ENCODE measurements around the gene FKBP8. TPM values are rescaled to one million over a fixed set of nuclear protein-coding genes. Genes with fewer than 3 reads are reported as not detected.

FKBP8 gene
- polyA plus RNA-seq, 3 donors from 2014 or later, result 85.7 to 137 (median 94.5) TPM

- Mint-ChIP-seq H3K4me3 (no peak overlapping the region), H3K9me3 (no peaks in the 10 kb centered on the region)
Measured at GRCh38 chr19:18576383-18576782, 33.0 kb upstream of the FKBP8 start.

DNA sequence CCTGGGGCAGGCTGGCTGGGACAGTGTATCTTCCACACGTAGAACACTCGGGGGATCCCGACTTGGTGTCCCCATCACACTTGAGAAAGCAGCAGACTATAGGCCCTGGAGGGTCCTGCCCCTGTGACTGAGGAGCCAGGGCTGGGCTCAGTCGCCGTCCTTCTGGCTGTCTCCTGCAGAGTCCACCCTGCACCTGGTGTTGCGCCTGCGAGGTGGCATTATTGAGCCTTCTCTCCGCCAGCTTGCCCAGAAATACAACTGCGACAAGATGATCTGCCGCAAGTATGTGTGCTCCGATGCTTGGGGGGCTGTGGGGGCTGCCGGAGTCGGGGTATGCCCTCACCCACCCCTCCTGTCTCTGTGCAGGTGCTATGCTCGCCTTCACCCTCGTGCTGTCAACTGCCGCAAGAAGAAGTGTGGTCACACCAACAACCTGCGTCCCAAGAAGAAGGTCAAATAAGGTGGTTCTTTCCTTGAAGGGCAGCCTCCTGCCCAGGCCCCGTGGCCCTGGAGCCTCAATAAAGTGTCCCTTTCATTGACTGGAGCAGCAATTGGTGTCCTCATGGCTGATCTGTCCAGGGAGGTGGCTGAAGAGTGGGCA is 31.4 kb upstream of the FKBP8 start:
- Mint-ChIP-seq H3K36me3 (peaks cover 3 to 27% (median 5%) of the 10 kb centered on the region in 3 donors), H3K9me3 (no peaks in the 10 kb centered on the region), H3K4me3 (peak overlapping the region in 2 of 5 donors; percentile 8 to 15), H3K4me1 (peaks cover 24 to 28% of the 10 kb centered on the region in 2 donors), H3K27me3 (ENCODE audit: low read depth in 3 of 3) (peaks cover 8 to 17% (median 16%) of the 10 kb centered on the region in 3 donors), H3K27ac (peak overlapping the region in 4 of 6 donors; percentile 19 to 69 (median 42))
- no peak for DNase-seq

More at GRCh38 chr19:18576383-18576782, 33.0 kb upstream of the FKBP8 start:
- peaks cover 5 to 14% (median 11%) of the 10 kb centered on the region in 3 donors for H3K27me3 Mint-ChIP-seq (ENCODE audit: low read depth in 3 of 3)
- H3K4me1 Mint-ChIP-seq, result peaks cover 21 to 26% of the 10 kb centered on the region in 2 donors
- DNase-seq, result no peak
- no peak overlapping the region for H3K27ac Mint-ChIP-seq
- H3K36me3 Mint-ChIP-seq, result peaks cover 3 to 25% (median 5%) of the 10 kb centered on the region in 3 donors

- peaks cover 24 to 28% of the 10 kb centered on the region in 2 donors for H3K4me1 Mint-ChIP-seq
- H3K4me3 Mint-ChIP-seq, result peak within 1 kb of the TSS; percentile 86 to 95 (median 93)
- H3K36me3 Mint-ChIP-seq, result peaks cover 3 to 25% (median 14%) of the 10 kb centered on the region in 3 donors
- H3K27me3 Mint-ChIP-seq (ENCODE audit: low read depth in 3 of 3), result peaks cover 6 to 17% (median 16%) of the 10 kb centered on the region in 3 donors
- DNase-seq, result peak; percentile 99 to 100 (median 99)
- H3K27ac Mint-ChIP-seq, result peak within 1 kb of the TSS; percentile 91 to 99 (median 96)
- no peaks in the 10 kb centered on the region for H3K9me3 Mint-ChIP-seq
Measured at GRCh38 chr19:18571564-18572344, 28.4 kb upstream of the FKBP8 start, which contains the start of gene UBA52. UBA52 (plus strand) TSS chr19:18571857; CDS start chr19:18573301, 1,444 bp downstream.

GRCh38 chr19:18568367-18568766 is 25.0 kb upstream of the FKBP8 start:
- Mint-ChIP-seq H3K4me1 (peaks cover 21 to 23% of the 10 kb centered on the region in 2 donors), H3K4me3 (peak overlapping the region in 1 of 5 donors; percentile 30), H3K36me3 (peaks cover 6 to 21% (median 11%) of the 10 kb centered on the region in 3 donors), H3K27ac (peak overlapping the region in 1 of 6 donors; percentile 40), H3K9me3 (no peaks in the 10 kb centered on the region), H3K27me3 (ENCODE audit: low read depth in 3 of 3) (peaks cover 6 to 17% (median 16%) of the 10 kb centered on the region in 3 donors)
- no peak for DNase-seq

GRCh38 chr19:18566953-18567352 is 23.6 kb upstream of the FKBP8 start:
- DNase-seq, result no peak
- Mint-ChIP-seq H3K27ac (no peak overlapping the region), H3K27me3 (ENCODE audit: low read depth in 3 of 3) (peaks cover 6 to 10% (median 9%) of the 10 kb centered on the region in 3 donors), H3K9me3 (no peaks in the 10 kb centered on the region), H3K36me3 (peaks cover 6 to 26% (median 16%) of the 10 kb centered on the region in 3 donors), H3K4me1 (peaks cover 7 to 9% of the 10 kb centered on the region in 2 donors), H3K4me3 (no peak overlapping the region)

DNA sequence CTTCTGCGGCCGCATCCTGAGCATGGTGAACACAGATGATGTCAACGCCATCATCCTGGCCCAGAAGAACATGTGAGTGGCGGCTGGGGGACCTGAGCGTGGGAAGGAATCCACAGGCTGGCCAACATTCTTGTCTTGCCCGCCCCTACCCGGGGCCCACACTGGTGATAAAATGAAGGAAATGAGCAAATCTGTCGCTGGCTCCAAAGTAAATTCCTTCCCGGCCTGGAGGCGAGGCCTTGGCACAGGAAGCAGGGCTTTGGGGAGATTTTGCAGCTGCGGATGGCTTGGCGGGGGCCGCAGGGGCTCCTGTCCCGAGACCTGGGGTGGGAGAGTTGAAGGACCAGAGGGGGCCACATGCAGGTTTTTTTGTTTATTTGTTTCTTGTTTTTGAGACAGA is 18.7 kb upstream of the FKBP8 start:
- no peaks in the 10 kb centered on the region for H3K9me3 Mint-ChIP-seq
- H3K4me3 Mint-ChIP-seq, result no peak overlapping the region
- H3K27me3 Mint-ChIP-seq (ENCODE audit: low read depth in 3 of 3), result peaks cover 3 to 9% (median 5%) of the 10 kb centered on the region in 3 donors
- H3K27ac Mint-ChIP-seq, result no peak overlapping the region
- DNase-seq, result no peak
- H3K4me1 Mint-ChIP-seq, result peaks cover 22 to 23% of the 10 kb centered on the region in 2 donors
- H3K36me3 Mint-ChIP-seq, result peaks cover 6 to 17% (median 7%) of the 10 kb centered on the region in 3 donors

DNA sequence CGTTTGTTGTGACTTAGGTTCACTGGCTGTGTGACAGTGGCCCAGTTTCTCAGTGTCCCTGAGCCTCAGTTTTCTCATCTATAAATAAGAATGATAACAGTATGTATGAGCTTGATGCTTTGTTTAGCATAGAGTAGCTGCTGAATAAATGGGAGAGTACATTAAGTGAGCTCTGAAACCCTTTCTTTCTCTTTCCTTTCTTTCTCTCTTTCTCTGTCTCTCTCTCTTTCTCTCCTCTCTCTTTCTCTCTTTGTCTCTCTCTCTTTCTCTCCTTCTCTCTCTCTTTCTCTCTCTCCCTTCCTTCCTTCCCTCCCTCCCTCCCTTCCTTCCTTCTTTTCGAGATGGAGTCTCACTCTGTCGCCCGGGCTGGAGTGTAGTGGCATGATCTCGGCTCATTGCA is 16.3 kb upstream of the FKBP8 start:
- peaks cover 2 to 12% (median 4%) of the 10 kb centered on the region in 3 donors for H3K36me3 Mint-ChIP-seq
- H3K27ac Mint-ChIP-seq, result peak overlapping the region; percentile 92 to 98 (median 96)
- H3K9me3 Mint-ChIP-seq, result no peaks in the 10 kb centered on the region
- peak overlapping the region in 4 of 5 donors; percentile 53 to 93 (median 74) for H3K4me3 Mint-ChIP-seq
- DNase-seq, result no peak
- H3K27me3 Mint-ChIP-seq (ENCODE audit: low read depth in 3 of 3), result peaks cover 3 to 9% (median 5%) of the 10 kb centered on the region in 3 donors
- peaks cover 22 to 23% of the 10 kb centered on the region in 2 donors for H3K4me1 Mint-ChIP-seq

- DNase-seq, result no peak
- Mint-ChIP-seq H3K9me3 (no peaks in the 10 kb centered on the region), H3K4me1 (peaks cover 22 to 23% of the 10 kb centered on the region in 2 donors), H3K27ac (peak overlapping the region; percentile 92 to 98 (median 96)), H3K4me3 (peak overlapping the region; percentile 84 to 93 (median 91)), H3K36me3 (peaks cover 0 to 8% (median 4%) of the 10 kb centered on the region in 3 donors), H3K27me3 (ENCODE audit: low read depth in 3 of 3) (peaks cover 3 to 9% (median 5%) of the 10 kb centered on the region in 3 donors)
Measured at GRCh38 chr19:18558604-18559003, 15.2 kb upstream of the FKBP8 start.

- Mint-ChIP-seq H3K4me1 (peaks cover 22 to 23% of the 10 kb centered on the region in 2 donors), H3K4me3 (peak overlapping the region; percentile 84 to 93 (median 91)), H3K27me3 (ENCODE audit: low read depth in 3 of 3) (peaks cover 3 to 9% (median 5%) of the 10 kb centered on the region in 3 donors), H3K27ac (peak overlapping the region; percentile 92 to 98 (median 96)), H3K36me3 (peaks cover 0 to 7% (median 4%) of the 10 kb centered on the region in 3 donors), H3K9me3 (no peaks in the 10 kb centered on the region)
- peak in 1 of 3 donors; percentile 11 for DNase-seq
Measured at GRCh38 chr19:18558202-18558555, 14.8 kb upstream of the FKBP8 start.

DNA sequence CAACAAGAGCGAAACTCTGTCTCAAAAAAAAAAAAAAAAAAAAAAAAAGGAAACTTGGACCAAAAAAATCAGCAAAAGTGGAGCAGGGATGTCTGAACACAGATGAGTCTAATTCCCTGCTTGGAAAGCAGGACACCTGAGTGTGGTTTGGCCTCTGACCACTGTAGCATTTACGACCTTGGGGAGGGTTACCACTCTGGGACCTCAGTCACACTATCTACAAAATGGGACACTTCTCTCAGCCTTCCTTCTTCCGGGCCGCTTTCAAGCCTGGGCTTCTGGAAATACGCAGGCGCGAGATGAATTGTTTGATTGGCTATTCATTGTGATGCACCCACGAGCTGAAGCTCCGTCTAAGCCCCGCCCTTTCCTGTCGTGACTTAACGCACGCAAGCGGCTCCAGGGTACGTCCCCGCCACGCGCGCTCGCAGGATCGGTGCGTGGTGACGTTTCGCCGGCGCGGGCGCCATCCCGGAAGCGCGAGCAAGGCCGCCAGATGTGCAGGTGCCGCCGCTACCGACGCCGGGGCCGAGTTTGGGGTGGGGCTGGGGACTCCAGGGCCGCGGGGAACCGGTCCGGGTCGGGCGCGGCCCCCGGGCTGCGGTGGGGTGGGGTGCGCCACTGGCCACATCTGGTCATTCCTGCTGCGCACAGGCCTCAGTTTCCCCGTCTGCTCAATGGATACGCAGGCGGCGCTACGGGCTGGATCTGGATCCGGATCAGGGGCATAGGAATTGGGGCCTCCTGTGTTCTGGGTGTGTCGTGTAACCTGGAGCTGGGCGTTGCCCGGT is 14.2 kb upstream of the FKBP8 start, which contains the start of gene KXD1:
Gene KXD1, plus strand, starts transcription at position 460 of the 791 bp plus-strand sequence. CDS start 4,187 bp downstream, outside the sequence.
- Mint-ChIP-seq H3K27ac (peak within 1 kb of the TSS; percentile 92 to 98 (median 96)), H3K9me3 (no peaks in the 10 kb centered on the region), H3K4me1 (peaks cover 22 to 23% of the 10 kb centered on the region in 2 donors), H3K27me3 (ENCODE audit: low read depth in 3 of 3) (peaks cover 3 to 9% (median 5%) of the 10 kb centered on the region in 3 donors), H3K4me3 (peak within 1 kb of the TSS; percentile 86 to 93 (median 91)), H3K36me3 (peaks cover 0 to 3% (median 0%) of the 10 kb centered on the region in 3 donors)
- peak; percentile 97 to 99 (median 98) for DNase-seq

GRCh38 chr19:18551631-18552030 is 8.3 kb upstream of the FKBP8 start:
- Mint-ChIP-seq H3K9me3 (no peaks in the 10 kb centered on the region), H3K4me1 (no peaks in the 10 kb centered on the region), H3K36me3 (no peaks in the 10 kb centered on the region), H3K27ac (no peak overlapping the region), H3K27me3 (ENCODE audit: low read depth in 3 of 3) (peaks cover 0 to 3% (median 0%) of the 10 kb centered on the region in 3 donors), H3K4me3 (no peak overlapping the region)
- DNase-seq, result no peak

DNA sequence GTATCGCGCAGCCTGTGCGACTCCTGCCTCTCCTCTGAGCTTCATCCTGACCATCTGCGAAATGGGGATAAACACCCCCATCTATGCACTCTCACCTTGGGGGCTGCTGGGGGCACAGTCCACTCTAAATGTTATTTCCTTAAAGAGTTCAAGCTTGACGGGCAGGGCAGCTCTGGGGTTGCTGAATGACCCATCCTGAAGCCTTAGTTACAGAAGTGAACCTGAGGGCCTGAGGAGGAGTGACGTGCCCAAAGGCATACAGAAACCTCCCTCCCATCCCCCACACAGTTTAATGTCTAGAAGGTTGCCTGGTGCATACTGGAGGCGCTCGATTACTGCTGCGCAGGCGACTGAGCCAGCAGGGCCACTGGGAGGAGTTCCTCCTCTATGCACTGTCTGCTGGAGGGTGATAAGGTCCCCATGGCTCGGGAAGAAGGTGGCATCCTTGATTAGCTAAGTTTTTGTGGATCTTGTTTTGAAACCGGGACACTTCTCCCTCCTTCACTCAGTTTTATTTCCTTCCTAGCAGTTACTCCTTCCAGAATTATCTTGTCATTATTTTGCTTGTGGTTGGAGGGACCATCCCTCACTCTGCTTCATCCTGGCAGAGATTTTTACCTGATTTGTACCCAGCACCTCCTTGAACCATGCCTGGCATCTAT is 572 bp upstream of the FKBP8 start:
- Mint-ChIP-seq H3K36me3 (no peaks in the 10 kb centered on the region), H3K4me1 (peaks cover 21 to 30% of the 10 kb centered on the region in 2 donors), H3K27ac (peak overlapping the region; percentile 90 to 99 (median 94)), H3K4me3 (peak overlapping the region; percentile 92 to 94 (median 93)), H3K9me3 (no peaks in the 10 kb centered on the region), H3K27me3 (ENCODE audit: low read depth in 3 of 3) (peaks cover 0 to 6% (median 1%) of the 10 kb centered on the region in 3 donors)
- DNase-seq, result peak; percentile 57 to 72 (median 57)
